K562 (cell line): ENCODE results near the gene AK4. TPM values are rescaled to one million over a fixed set of nuclear protein-coding genes. Genes with fewer than 3 reads are reported as not detected.
A peak's percentile ranks its signal among the peaks of the same experiment; 100 is the strongest.

Experiments used
- BMI1 ChIP-seq: fragments of 150-350 bp; IDR thresholded peaks from 2 replicates; pipeline ENCODE4 v1.6.1; 2014; ENCODE audit warnings: low read length
- CBFA2T2 ChIP-seq: fragments of 450-650 bp; conservative IDR thresholded peaks from 2 replicates; pipeline ENCODE4 v1.6.1; 2017; ENCODE audit warnings: mild to moderate bottlenecking
- CBFA2T3 ChIP-seq: fragments of 450-650 bp; IDR thresholded peaks from 2 replicates; pipeline ENCODE4 v1.6.1; 2017
- HNRNPL ChIP-seq: fragments of 200-400 bp; formaldehyde crosslinking; IDR thresholded peaks from 2 replicates; pipeline ENCODE4 v1.6.1; 2017; ENCODE audit warnings: low read depth, mild to moderate bottlenecking, low read length
- IRF2 ChIP-seq: sonication (generic); formaldehyde crosslinking; IDR thresholded peaks from 2 replicates; pipeline ENCODE4 v1.8.1; 2022; ENCODE audit warnings: mild to moderate bottlenecking, missing genetic modification reagents
- KDM1A ChIP-seq, 2 experiments: fragments of 450-650 bp; IDR thresholded peaks; 2 replicates each; pipeline ENCODE4 v1.6.1; 2016; ENCODE audit warnings: mild to moderate bottlenecking in 2 of 2
- MAFG ChIP-seq: fragments of 450-650 bp; conservative IDR thresholded peaks from 2 replicates; pipeline ENCODE4 v1.6.1; 2016; ENCODE audit warnings: missing genetic modification characterization, missing compliant biosample characterization
- RCOR1 ChIP-seq, 2 experiments: IDR thresholded peaks; 2 replicates each; pipeline ENCODE4 v1.6.1; 2012; ENCODE audit warnings: low read depth in 2 of 2, low read length in 2 of 2, borderline replicate concordance in 1 of 2, improper control_type of control experiment in 1 of 2
- SMAD1 ChIP-seq: fragments of 150-350 bp; IDR thresholded peaks from 2 replicates; pipeline ENCODE4 v1.6.1; 2014; ENCODE audit warnings: low read length, low read depth; ENCODE audit not compliant: partially characterized antibody
- ZNF134 ChIP-seq: fragments of 250-450 bp; sonication (Bioruptor Pico); conservative IDR thresholded peaks from 2 replicates; pipeline ENCODE4 v1.4.0; 2020
- ZNF512 ChIP-seq: IDR thresholded peaks from 2 replicates; pipeline ENCODE4 v1.6.1; 2016; ENCODE audit warnings: missing genetic modification characterization, missing compliant biosample characterization
- polyA plus RNA-seq, 8 experiments: library from polyadenylated mRNA; depleted of rRNA in 4 of 8; stranded (reverse) in 5 of 8; unstranded in 3 of 8; fragments of >200 nt; fragmentation: Nextera tagmentation in 2 of 8; fragmentation: Illumina TruSeq in 1 of 8; extraction: Ambion mirVana in 2 of 8; extraction: Trizol in 1 of 8; gene quantifications; 2 replicates each; pipeline versions ENCODE4 v1.2.1 to v1.2.3, GENCODE V29; 2011 to 2014; ENCODE audit warnings: inconsistent platforms in 1 of 8, missing spikeins in 1 of 8
- total RNA-seq, 7 experiments: library from RNA; depleted of rRNA in 6 of 7; stranded (reverse); fragments of >200 nt in 6 of 7; fragmentation: Illumina TruSeq in 2 of 7; extraction: Trizol in 2 of 7; gene quantifications; 2 replicates each; pipeline versions ENCODE4 v1.2.1 to v1.2.3, GENCODE V29; 2011 to 2021; ENCODE audit warnings: low replicate concordance in 1 of 7
- TF ChIP-seq, protein P1 (sequence below): fragments of 450-650 bp; IDR thresholded peaks from 2 replicates; pipeline ENCODE4 v1.6.1; 2016
- TF ChIP-seq, protein P2 (sequence below): fragments of 450-650 bp; IDR thresholded peaks from 2 replicates; pipeline ENCODE4 v1.6.1; 2016; ENCODE audit warnings: low read depth
- TF ChIP-seq, protein P3 (sequence below): fragments of 450-650 bp; IDR thresholded peaks from 2 replicates; pipeline ENCODE4 v1.6.1; 2016; ENCODE audit warnings: mild to moderate bottlenecking

Gene AK4
- total and polyA plus RNA-seq, 9 of the 15 experiments (the other 6 are each of a cell fraction or from before 2014, with no cell fraction given): 10.4 to 96.6 (median 21.5) TPM

GRCh38 chr1:65235867-65236805 lies 88.1 kb downstream of the AK4 start (continued):
- TF ChIP-seq HNRNPL (no peak), KDM1A (IDR thresholded peaks at IDR 0.05) (no peak), ZNF134 (CRISPR knock-in tag) (no peak), ZNF512 (tag) (0 out of 2 replicates have a peak, but pooled peaks have one; percentile 11), SMAD1 (no peak), CBFA2T3 (0 out of 2 replicates have a peak, but pooled peaks have one; percentile 13), CBFA2T2 (no peak), MAFG (tag) (0 out of 2 replicates have a peak, but pooled peaks have one; percentile 18), RCOR1 (IDR thresholded peaks at IDR 0.05; ENCODE audit: borderline replicate concordance in 1 of 2, low read depth in 2 of 2, low read length in 2 of 2) (no peak), IRF2 (CRISPR knock-in tag) (no peak), BMI1 (no peak)
- TF ChIP-seq, protein P1, sequence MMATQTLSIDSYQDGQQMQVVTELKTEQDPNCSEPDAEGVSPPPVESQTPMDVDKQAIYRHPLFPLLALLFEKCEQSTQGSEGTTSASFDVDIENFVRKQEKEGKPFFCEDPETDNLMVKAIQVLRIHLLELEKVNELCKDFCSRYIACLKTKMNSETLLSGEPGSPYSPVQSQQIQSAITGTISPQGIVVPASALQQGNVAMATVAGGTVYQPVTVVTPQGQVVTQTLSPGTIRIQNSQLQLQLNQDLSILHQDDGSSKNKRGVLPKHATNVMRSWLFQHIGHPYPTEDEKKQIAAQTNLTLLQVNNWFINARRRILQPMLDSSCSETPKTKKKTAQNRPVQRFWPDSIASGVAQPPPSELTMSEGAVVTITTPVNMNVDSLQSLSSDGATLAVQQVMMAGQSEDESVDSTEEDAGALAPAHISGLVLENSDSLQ: peak; percentile 85
- TF ChIP-seq, protein P2, sequence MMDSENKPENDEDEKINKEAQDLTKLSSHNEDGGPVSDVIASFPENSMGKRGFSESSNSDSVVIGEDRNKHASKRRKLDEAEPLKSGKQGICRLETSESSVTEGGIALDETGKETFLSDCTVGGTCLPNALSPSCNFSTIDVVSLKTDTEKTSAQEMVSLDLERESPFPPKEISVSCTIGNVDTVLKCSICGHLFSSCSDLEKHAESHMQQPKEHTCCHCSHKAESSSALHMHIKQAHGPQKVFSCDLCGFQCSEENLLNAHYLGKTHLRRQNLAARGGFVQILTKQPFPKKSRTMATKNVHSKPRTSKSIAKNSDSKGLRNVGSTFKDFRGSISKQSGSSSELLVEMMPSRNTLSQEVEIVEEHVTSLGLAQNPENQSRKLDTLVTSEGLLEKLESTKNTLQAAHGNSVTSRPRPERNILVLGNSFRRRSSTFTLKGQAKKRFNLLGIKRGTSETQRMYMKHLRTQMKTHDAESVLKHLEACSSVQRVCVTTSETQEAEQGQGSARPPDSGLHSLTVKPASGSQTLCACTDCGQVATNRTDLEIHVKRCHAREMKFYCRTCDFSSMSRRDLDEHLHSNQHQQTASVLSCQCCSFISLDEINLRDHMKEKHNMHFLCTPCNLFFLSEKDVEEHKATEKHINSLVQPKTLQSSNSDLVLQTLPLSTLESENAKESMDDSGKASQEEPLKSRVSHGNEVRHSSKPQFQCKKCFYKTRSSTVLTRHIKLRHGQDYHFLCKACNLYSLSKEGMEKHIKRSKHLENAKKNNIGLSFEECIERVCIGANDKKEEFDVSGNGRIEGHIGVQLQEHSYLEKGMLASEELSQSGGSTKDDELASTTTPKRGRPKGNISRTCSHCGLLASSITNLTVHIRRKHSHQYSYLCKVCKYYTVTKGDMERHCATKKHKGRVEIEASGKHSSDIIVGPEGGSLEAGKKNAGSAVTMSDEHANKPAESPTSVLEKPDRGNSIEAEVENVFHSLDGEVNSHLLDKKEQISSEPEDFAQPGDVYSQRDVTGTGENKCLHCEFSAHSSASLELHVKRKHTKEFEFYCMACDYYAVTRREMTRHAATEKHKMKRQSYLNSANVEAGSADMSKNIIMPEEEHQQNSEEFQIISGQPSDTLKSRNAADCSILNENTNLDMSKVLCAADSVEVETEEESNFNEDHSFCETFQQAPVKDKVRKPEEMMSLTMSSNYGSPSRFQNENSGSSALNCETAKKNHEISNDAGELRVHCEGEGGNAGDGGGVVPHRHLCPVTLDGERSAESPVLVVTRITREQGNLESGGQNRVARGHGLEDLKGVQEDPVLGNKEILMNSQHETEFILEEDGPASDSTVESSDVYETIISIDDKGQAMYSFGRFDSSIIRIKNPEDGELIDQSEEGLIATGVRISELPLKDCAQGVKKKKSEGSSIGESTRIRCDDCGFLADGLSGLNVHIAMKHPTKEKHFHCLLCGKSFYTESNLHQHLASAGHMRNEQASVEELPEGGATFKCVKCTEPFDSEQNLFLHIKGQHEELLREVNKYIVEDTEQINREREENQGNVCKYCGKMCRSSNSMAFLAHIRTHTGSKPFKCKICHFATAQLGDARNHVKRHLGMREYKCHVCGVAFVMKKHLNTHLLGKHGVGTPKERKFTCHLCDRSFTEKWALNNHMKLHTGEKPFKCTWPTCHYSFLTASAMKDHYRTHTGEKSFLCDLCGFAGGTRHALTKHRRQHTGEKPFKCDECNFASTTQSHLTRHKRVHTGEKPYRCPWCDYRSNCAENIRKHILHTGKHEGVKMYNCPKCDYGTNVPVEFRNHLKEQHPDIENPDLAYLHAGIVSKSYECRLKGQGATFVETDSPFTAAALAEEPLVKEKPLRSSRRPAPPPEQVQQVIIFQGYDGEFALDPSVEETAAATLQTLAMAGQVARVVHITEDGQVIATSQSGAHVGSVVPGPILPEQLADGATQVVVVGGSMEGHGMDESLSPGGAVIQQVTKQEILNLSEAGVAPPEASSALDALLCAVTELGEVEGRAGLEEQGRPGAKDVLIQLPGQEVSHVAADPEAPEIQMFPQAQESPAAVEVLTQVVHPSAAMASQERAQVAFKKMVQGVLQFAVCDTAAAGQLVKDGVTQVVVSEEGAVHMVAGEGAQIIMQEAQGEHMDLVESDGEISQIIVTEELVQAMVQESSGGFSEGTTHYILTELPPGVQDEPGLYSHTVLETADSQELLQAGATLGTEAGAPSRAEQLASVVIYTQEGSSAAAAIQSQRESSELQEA: no peak
- TF ChIP-seq, protein P3, sequence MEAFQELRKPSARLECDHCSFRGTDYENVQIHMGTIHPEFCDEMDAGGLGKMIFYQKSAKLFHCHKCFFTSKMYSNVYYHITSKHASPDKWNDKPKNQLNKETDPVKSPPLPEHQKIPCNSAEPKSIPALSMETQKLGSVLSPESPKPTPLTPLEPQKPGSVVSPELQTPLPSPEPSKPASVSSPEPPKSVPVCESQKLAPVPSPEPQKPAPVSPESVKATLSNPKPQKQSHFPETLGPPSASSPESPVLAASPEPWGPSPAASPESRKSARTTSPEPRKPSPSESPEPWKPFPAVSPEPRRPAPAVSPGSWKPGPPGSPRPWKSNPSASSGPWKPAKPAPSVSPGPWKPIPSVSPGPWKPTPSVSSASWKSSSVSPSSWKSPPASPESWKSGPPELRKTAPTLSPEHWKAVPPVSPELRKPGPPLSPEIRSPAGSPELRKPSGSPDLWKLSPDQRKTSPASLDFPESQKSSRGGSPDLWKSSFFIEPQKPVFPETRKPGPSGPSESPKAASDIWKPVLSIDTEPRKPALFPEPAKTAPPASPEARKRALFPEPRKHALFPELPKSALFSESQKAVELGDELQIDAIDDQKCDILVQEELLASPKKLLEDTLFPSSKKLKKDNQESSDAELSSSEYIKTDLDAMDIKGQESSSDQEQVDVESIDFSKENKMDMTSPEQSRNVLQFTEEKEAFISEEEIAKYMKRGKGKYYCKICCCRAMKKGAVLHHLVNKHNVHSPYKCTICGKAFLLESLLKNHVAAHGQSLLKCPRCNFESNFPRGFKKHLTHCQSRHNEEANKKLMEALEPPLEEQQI: peak; percentile 77
